ENCODE data around the gene SMAP2. TPM values are rescaled to one million over a fixed set of nuclear protein-coding genes. Genes with fewer than 3 reads are reported as not detected.

SMAP2 gene
- total and polyA plus RNA-seq, 2 donors (not counting 3 experiments of a cell fraction or from before 2014, with no cell fraction given), result 8.0 to 11.1 TPM

GRCh38 chr1:40360631-40361030 lies 12.9 kb upstream of the SMAP2 start:
- POLR2A ChIA-PET, result no interaction called here

More at GRCh38 chr1:40360631-40361030, 12.9 kb upstream of the SMAP2 start:
- DNase-seq (ENCODE audit: low read depth, low spot score) (no peak), FAIRE-seq (no peak)
- Histone ChIP-seq H3K4me3 (replicated peaks in 1 of 3; ENCODE audit: insufficient read depth in 1 of 3, low read depth in 1 of 3, low read length in 3 of 3) (no peak overlapping the region), H2AFZ (ENCODE audit: low read depth, low read length) (no peak overlapping the region), H3K79me2 (ENCODE audit: control insufficient read depth, insufficient read depth, low read length) (no peaks in the 10 kb centered on the region), H3K36me3 (ENCODE audit: control insufficient read depth in 2 of 2, extremely low read depth in 1 of 2, insufficient read depth in 2 of 2, low read length in 2 of 2) (no peaks in the 10 kb centered on the region), H4K20me1 (replicated peaks; ENCODE audit: control insufficient read depth, extremely low read depth, insufficient read depth, low read length) (no peaks in the 10 kb centered on the region), H3K9me1 (replicated peaks; ENCODE audit: control insufficient read depth, extremely low read depth, insufficient read depth, low read length) (no peaks in the 10 kb centered on the region), H3K9ac (replicated peaks; ENCODE audit: extremely low read depth, insufficient read depth, low read length) (no peak overlapping the region), H3K4me1 (ENCODE audit: control insufficient read depth, extremely low read depth, insufficient read depth, low read length) (peaks cover 4% of the 10 kb centered on the region), H3K27me3 (ENCODE audit: control insufficient read depth in 2 of 2, insufficient read depth in 2 of 2, low read length in 2 of 2) (peaks cover 0 to 3% of the 10 kb centered on the region in 2 experiments), H3K9me3 (replicated peaks; ENCODE audit: control insufficient read depth, insufficient read depth, low read length) (no peaks in the 10 kb centered on the region), H3K27ac (ENCODE audit: insufficient read depth, low read depth, low read length) (no peak overlapping the region), H3K4me2 (ENCODE audit: insufficient read depth, low read length) (no peak overlapping the region)
- dilution Hi-C loops (cut with MboI; ENCODE audit: extremely low pct_ligation_motif_present, low sequenced_read_pairs) (no loop called here), intact Hi-C loops (cut with micrococcal nuclease) (no loop called here)
- no TSS peak for BruUV-seq (replicated peaks)
- TF ChIP-seq FOS (IDR thresholded peaks at IDR 0.05; ENCODE audit: borderline replicate concordance, insufficient read depth, low read length) (no peak), MYC (IDR thresholded peaks at IDR 0.05; ENCODE audit: low read depth, low read length) (no peak), POLR2AphosphoS5 (IDR thresholded peaks at IDR 0.05; ENCODE audit: insufficient read depth, low read depth, low read length) (no peak), EZH2 (IDR thresholded peaks at IDR 0.05; ENCODE audit: borderline replicate concordance, low read depth, low read length, severe bottlenecking) (no peak), GATA2 (IDR thresholded peaks at IDR 0.05; ENCODE audit: insufficient read depth, insufficient read length, low read depth, low read length) (no peak), JUN (IDR thresholded peaks at IDR 0.05; ENCODE audit: borderline replicate concordance, insufficient read depth, insufficient read length, low read depth) (no peak), POLR2A (IDR thresholded peaks at IDR 0.05; ENCODE audit: low read depth, low read length) (no peak)
- TF ChIP-seq, protein P1, sequence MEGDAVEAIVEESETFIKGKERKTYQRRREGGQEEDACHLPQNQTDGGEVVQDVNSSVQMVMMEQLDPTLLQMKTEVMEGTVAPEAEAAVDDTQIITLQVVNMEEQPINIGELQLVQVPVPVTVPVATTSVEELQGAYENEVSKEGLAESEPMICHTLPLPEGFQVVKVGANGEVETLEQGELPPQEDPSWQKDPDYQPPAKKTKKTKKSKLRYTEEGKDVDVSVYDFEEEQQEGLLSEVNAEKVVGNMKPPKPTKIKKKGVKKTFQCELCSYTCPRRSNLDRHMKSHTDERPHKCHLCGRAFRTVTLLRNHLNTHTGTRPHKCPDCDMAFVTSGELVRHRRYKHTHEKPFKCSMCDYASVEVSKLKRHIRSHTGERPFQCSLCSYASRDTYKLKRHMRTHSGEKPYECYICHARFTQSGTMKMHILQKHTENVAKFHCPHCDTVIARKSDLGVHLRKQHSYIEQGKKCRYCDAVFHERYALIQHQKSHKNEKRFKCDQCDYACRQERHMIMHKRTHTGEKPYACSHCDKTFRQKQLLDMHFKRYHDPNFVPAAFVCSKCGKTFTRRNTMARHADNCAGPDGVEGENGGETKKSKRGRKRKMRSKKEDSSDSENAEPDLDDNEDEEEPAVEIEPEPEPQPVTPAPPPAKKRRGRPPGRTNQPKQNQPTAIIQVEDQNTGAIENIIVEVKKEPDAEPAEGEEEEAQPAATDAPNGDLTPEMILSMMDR (IDR thresholded peaks at IDR 0.05; ENCODE audit: extremely low read depth in 1 of 2, insufficient read depth in 1 of 2, low read depth in 1 of 2, low read length in 2 of 2), result no peak
- TF ChIP-seq, protein P2, sequence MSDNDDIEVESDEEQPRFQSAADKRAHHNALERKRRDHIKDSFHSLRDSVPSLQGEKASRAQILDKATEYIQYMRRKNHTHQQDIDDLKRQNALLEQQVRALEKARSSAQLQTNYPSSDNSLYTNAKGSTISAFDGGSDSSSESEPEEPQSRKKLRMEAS (IDR thresholded peaks at IDR 0.05; ENCODE audit: insufficient read depth, insufficient read length), result no peak
- CTCF ChIA-PET, result interaction anchor here (1.7 kb wide), 1 partner anchor 22 kb away, joined by 5 read pairs; no protein-coding TSS in a partner anchor
